OCI-M2 (cell line): Measurements from ENCODE around the gene SFT2D3.

Experiments used
- DNase-seq: peaks from one replicate; lab custom pipeline; 2025; ENCODE audit not compliant: unreplicated experiment; lab: John Stamatoyannopoulos, UW

SFT2D3 gene

DNA sequence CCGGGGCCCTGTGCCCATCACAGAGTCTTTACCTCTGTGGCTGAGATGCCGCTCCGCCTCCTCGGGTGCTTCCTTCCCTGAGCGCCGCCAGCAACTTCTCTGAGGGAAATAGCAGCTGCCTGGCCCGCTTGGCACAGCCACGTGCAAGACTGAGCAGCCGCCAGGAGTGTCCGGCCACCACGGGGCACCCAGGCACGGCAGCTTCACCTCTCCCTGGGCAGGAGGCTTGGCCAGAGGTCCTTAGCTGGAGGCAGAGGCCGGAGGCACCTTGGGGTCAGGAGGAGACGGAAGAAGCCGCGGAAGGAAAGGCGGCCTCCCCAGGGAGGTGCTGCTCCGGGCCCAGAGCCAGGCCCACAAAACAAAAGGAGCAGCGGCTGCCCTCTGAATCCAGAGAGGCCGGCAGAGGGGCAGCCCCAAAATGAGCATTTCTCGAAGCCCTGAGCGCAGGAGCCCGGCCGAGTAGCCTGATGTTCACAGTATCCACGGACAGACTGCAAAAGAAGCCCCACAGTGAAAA lies 20.0 kb upstream of the SFT2D3 start:
- no peak for DNase-seq

DNA sequence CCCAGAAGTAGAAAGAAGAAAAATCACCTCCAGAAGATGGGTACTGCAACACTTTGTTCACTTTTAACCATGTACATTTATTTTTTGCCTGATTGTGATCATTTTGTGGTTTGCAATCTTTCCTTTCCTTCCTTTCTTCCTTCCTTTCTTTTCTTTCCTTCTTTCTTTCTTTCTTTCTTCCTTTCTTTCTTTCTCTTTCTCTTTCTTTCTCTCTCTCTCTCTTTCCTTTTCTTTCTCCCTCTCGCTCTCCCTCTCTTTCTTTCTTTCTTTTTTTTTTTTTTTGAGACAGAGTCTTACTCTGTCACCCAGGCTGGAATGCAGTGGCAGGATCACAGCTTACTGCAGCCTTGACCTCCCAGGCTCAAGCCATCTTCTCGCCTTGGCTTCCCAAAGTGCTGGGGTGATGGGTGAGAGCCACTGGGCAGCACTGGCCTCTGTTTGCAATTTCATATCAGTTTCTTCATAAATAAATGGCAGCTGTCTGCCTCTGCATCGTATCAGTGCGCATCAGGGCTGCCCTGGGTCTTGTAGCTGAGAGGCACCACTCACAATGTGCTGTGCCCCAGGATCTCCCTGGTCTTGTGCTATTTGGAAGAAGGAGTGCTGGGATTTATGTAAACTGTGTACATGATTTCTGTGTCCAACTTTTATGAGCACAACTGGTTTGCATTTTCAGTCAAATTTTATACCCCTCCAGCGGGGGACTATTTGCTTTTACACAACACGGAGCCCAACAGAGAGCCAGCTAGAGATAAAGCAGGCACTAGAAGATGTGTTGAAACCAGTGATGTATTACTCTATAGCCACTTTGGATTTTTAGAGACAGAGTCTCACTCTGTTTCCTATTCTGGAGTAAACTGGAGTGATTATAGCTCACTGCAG lies 19.1 kb upstream of the SFT2D3 start:
- no peak for DNase-seq

DNA sequence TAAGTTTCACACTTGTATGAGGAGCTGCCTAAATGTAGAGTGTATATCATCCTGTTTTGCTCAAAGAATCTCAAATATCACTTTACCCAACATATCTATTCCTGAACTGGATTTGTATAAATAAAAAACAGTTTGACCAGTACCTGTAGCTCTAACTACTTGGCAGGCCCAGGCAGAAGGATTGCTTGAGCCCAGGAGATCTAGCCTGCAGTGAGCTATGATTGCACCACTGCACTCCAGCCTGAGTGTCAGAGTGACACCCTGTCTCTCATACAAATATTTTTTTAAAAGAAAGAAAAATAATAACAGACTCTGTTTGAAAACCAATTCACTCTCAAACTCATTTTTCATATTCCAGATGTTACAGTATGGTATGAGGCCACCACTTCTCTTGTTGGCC lies 18.2 kb upstream of the SFT2D3 start:
- no peak for DNase-seq

DNA sequence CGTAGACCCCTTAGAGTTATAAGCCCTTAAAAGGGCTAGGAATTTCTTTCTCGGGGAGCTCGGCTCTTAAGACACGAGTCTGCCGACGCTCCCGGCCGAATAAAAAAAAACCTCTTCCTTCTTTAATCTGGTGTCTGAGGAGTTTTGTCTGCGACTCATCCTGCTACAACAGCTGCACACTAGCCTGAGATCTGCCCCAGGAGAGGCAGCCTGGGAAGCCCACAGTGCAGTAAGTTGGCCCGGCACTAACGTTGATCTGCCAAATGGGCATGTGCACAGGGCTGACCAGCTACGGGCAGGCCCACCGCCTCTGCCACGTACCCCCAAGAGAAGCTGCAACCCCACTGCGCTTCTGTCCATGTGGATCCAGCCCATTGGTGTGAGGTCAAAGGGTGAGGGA lies 17.5 kb upstream of the SFT2D3 start:
- no peak for DNase-seq

DNA sequence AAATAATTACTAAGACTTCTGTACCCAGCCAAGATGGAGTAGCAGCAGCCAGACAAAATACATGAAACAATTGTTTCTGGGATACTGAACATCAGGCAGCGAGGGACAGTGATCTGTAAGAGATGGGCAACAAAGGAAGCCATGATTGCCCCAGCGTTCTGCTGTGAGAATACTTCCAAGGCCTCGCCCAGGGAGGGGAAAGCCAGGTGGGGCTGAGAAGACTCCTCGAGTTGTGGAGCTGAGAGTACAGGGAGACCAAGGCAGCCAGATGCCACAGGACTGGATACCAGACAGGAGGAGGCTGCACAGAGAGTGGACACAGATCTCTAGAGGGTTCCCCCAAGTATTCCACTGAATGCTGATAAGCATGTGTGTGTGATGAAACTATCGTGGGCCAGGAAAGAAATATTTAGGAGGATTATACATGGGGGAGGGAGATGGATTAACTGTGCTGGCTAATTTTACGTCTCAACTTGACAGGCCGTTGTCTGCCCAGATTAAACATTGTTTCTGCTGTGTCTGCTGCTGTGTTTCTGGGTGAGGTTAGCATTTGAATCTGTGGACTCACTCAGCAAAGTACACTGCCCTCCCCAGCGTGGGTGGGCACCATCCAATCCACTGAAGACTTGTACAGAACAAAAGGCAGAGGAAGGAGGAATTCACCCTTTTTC lies 15.8 kb upstream of the SFT2D3 start:
- no peak for DNase-seq

DNA sequence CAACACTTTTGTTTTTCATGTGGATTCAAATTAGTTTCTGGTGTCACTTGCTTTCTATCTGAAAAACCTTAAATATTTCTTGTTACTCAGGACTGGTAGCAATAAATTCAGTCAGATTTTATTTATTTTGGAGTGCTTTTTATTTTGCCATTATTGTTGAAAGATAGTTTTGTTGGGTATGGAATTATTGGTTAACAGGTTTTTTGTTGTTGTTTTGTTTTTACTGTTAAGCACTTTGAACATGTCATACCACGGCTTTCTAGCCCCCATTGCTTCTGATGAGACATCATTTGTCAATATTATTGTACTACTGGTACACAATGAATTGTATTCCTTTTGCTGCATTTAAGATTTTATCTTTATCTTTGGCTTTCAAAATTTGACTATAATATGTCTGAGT lies 12.9 kb upstream of the SFT2D3 start:
- DNase-seq, result no peak

DNA sequence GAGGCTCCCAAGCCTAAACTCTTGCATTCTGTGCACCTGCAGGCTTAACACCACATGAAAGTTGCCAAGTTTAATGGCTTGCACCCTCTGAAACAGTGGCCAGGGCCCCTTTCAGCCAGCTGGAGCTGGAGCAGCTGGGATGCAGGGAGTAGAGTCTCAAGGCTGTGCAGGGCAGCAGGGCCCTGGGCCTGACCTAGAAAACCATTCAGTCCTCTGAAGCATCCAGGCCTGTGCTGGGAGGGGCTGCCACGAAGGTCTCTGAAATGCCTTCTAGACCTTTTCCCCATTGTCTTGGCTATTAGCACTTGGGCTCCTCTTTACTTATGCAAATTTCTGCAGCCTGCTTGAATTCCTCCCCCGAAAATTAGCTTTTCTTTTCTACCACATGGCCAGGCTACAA lies 10.6 kb upstream of the SFT2D3 start:
- no peak for DNase-seq

DNA sequence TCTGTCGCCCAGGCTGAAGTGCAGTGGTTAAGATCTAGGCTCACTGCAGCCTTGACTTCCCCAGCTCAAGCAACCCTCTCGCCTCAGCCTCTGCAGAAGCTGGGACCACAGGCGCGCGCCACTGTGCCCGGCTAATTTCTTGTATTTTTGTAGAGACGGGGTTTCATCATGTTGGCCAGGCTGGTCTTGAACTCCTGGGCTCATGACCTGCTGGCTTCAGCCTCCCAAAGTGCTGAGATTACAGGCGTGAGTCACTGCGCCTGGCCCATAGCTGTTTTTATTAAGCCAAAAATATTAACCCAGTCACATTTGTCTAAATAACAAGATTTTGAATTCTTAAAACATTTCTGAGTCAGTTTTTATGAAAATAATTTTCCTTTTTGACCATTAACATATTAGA lies 6.3 kb upstream of the SFT2D3 start:
- DNase-seq, result no peak

DNA sequence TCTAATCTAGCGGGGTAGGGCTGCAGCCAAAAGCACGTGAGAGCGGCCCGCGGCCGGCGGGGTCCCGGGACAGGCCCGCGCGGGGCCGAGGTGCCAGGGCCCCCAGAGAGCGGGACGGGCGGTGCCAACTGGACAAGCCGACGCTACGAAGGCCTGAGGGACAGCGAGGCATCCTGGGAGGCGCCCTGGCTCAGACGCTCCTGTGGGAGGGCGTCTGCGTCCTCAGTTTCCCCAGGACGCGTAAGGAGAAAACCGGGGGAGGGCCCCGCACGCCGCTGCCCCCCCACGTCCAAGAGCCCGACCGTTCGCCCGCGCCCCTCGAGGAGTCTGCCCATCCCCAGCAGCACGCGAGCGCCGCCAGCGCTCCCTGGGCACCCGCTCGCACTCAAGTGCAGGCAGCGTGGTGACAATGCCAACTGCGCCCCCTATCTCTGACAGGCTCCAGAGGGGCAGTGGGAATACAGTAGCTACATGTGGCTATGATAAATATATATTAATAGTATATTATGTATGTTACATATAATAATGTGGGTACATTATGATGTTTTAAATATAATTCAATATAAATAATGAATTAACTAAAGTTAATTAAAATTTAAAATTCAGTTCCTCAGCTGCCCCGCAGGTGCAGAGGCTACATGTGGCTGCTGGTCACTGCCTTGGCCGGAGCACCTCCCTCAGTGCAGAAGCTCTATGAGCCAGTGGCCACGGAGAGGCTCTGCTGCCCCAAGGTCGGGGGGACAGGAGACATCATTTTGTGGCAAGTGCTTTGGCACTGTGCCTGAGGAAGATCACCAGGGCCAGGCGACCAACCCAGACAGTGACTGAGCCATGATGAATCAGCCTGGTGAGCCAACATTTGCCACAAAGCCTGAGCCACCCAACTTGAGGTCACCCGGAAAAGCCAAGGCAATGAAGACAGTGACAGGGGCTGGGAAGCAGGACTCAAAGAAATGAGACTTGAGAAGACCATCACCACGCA lies 5.5 kb upstream of the SFT2D3 start:
- DNase-seq, result no peak

DNA sequence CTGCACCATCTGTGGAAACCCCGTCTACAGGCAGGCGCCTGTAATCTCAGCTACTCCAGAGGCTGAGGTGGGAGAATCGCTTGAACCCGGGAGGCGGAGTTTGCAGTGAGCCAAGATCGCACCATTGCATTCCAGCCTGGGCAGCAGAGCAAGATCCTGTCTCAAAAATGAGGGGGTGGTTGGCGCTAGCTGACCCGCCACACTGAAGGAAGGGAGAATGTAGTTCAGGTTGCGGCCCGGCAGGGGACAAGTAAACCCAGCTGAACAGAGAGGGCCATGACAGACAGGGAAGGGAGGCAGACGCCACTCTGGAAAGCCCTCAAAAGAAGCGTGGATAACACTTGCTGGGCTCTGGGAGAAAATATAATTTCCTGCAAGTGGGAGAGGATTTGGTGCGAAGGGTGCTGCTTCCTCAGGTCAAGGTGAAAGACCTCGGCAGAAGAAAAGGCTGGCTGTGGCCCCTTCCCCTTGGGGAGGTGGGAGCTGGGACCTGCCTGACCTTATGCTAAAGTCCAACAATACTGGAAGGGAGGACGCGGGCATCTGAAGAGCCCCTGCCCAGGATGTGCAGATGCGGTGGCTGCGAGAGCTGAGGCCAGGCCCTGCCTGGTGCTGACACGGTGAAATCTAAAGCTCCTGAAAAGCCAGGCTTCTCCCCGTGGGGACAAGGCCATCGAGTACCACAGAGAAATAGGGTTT lies 3.7 kb upstream of the SFT2D3 start:
- no peak for DNase-seq

DNA sequence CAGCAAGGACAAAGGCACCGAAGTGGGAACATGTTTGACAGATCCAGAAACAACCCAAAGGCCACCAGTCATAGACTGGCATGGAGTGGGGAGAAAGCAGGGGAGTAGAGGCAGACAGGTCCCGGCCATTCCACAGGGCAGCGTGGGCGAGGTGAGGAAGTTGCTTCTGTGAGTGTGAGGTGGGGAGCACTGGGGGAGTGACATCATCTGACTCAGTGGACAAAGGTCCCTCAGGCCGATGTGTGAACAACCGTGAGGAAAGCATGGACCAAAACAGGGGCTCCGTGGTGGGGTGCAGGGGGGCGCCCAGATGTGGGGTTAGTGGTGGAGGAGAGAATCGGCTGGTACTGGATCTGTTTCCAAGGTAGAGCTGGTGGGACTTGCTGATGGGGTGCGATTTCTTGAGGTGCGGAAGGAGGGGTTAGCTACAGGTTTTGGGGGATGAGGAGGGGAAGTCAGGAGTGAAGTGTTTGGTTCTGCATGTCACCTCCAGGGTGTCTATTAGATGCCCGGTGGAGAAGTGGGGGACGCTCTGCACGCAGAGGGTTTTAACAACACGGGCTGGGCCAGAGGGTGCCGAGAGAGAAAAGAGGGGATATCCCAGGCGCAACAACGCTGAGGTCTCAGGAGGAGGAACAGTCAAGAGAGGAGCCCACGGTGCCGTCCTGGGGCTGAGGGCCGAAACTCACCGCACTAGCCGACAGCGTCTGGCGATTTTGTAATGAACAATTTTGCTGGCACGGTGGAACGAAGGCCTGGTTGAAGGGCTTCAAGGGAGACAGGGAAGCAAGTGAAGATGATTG lies 2.5 kb upstream of the SFT2D3 start:
- no peak for DNase-seq

DNA sequence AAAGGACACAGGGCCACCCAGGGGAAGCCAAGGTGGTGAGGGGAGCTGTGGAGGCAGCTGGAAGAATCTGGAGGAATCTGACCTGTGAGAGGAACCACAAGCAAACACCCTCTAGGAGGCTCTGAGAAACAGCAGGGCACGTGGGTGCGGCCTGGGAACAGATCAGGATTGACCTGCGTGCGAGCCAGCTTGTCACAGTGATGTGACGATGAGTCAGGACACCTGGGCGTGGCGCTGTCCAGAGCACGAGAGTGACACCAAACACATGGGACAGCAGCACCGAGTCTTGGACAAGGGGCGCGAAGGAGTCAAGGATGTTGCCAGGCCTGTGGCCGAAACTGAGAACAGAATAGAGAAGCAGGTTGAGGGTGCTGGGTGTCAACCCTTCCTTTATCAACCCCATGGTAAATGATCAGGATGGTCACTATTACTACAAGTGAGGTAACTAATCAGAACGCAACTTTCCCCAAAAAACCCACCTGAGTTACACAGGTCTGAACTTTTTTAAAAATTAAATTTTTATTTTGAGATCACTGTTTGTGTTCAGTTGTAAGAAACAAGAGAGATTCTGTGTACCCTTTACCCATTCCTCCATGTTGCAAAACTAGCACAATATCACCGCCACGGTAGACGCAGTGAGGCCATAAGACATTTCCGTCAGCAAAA lies 637 bp upstream of the SFT2D3 start:
- no peak for DNase-seq

DNA sequence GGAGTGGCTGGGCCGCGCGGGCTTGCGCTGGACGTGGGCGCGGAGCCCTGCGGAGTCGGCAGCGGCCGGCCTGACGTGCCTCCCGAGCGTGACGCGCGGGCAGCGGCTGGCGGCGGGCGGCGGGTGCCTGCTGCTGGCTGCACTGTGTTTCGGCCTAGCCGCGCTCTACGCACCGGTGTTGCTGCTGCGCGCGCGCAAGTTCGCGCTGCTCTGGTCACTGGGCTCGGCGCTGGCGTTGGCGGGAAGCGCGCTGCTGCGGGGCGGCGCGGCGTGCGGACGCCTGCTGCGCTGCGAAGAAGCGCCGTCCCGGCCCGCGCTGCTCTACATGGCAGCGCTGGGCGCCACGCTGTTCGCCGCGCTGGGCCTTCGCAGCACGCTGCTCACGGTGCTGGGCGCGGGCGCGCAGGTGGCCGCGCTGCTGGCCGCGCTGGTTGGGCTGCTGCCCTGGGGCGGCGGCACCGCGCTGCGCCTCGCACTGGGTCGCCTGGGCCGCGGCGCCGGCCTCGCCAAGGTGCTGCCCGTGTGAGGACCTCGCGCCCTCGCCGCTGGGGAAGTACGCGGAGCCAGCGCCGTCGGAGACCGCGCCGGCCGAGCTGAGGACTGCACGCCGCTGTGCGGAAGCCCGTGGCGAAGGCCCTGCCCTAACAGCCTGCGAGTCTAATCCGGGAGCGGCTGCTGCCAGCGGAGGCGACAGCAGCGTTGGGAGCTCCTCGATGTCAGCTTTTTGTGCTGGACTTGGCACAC lies 526 bp downstream of the SFT2D3 start:
- peak; percentile 16 for DNase-seq

DNA sequence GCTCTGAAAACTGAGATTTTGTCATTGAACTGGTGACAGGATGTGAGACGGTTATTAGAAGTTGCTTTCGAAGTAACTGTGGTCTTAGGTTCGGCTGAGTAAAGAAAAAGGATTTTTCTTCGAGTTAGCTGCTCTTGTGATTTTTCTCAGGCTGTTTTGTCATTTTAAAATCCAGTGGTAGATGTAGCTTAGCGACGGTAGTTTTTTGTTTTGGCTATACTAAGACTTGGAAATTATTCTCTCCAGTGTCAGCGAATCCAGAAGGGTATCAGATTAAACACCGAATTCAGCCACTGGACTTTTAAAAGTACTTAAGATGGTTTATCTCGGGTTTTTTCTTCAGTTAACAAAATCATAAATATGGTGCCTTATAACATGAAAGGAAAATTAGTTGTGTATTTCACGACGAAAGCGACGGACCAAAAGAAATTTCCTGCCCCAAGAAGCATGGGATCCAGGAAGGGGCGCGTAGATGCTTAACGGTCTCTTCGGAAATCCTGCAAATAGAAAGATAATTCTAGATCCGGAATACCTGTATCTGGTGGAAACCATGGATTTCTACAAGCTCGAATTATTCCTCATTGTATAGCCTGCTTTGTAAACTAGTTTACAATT lies 1.2 kb downstream of the SFT2D3 start:
- no peak for DNase-seq

DNA sequence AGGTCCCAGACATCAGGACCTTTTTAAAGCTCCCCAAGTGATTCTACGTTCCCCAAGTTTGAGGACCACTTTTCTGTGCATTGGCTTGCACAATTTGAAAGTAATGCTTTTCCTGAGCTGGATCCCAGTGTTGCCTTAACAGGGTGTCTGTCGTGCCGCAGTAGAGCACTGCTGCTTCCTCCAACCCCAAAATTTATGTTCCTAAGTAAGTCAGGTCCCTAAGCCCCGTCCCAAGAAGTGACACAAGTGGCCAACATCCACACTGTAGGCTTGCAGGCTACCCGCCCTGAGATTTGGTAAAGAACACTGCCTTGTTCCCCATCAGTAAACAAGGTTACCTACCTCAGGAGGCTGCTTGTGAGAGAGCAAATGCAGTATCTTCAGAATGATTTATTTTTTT lies 2.0 kb downstream of the SFT2D3 start:
- no peak for DNase-seq

DNA sequence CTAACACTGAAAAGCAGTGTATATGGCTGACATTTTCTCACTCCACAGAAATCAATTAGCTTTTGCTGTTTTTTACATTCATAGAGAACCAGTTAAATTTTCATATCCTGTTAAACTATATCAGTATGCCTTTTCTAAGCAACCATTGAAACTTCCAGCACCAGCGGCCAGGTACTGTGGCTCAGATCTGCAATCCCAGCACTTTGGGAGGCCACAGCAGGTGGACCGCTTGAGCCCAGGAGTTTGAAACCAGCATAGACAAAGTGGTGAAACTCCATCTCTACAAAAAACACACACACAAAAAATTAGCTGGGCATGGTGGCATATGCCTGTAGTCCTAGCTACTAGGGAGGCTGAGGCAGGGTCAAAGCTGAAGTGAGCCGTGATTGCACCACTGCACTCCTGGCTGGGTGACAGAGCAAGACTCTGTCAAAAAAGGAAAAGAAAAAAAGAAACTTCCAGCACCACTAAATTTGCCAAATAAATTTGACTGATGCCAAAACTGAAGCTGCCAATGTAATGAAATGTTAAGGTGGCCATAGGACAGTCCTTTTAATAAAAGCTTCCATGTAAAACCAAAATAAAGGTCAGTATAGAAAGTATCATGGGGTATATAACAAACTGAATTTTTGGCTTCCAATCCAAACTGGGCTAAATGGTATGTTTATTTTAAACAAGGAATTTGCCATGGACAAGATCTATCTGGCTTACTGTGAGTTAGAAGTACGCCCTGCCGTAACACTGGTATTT lies 3.5 kb downstream of the SFT2D3 start:
- DNase-seq, result no peak

DNA sequence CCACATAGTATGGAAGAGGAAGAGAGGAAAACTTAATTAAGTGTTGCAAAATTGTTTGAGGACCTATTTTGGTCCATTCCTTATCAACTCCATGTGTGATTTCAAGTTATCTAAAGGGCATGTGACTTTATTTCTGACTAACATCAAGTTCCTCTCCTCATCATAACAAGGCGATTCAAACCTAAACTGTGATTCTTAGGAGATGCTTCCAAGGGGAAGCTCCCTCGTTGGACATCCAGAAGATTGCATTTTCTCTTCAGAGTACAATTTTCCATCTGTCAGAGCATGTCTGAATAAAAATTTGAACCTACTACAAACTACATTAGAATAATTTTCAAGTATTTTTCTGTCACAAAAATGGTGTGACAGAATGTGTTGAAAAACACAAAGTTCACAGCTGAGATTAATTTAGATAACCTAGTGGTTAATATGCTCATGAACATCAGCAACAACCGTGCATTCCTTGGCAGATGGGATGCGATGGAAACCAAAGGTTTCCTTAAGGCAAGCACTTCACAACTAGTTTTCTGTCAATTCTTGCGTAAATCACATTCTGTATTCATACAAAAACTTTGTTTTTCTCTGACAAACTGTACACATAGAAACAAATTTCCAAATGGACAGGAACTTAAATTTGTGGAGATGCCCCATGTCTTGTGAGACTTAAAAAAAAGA lies 4.2 kb downstream of the SFT2D3 start:
- DNase-seq, result no peak
